ENCODE data around the gene THRB.
A peak's percentile ranks its signal among the peaks of the same experiment; 100 is the strongest.

The THRB gene

DNA sequence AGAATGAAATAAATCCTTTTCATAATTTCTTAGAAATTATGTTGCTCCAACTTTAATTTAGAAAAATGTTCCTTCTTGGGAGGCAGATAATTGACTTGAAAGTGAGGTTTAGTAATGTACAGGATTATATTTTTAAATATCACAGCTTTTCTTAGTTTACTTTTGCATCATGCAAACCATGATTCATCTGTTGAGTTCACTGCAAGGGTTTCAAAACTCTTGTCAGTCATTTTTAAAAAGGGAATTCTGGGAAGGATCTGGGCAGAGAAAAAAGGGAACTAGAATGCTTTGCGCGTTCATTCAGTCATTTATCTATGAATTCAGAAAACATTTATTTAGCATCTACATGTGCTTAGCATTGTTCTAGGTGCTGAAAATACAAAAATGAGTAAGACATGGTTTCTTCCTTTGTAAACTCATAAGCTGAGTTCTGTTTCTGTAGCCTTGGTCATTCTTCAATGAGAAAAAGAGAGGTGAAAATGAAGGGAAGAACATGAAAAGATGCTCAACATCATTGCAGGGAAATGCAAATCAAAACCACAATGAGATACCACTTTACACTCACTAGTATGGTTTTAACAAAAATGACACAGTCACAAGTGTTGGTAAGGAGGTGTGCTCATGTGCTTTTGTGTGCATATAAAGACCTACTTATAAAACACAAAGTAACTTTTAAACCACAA is 340.5 kb downstream of the THRB start:
- DNase-seq (ENCODE audit: low read depth): peak; percentile 35
- H3K4me3 ChIP-seq (ENCODE audit: low read length): no peak overlapping the region
- TF ChIP-seq, protein P1, sequence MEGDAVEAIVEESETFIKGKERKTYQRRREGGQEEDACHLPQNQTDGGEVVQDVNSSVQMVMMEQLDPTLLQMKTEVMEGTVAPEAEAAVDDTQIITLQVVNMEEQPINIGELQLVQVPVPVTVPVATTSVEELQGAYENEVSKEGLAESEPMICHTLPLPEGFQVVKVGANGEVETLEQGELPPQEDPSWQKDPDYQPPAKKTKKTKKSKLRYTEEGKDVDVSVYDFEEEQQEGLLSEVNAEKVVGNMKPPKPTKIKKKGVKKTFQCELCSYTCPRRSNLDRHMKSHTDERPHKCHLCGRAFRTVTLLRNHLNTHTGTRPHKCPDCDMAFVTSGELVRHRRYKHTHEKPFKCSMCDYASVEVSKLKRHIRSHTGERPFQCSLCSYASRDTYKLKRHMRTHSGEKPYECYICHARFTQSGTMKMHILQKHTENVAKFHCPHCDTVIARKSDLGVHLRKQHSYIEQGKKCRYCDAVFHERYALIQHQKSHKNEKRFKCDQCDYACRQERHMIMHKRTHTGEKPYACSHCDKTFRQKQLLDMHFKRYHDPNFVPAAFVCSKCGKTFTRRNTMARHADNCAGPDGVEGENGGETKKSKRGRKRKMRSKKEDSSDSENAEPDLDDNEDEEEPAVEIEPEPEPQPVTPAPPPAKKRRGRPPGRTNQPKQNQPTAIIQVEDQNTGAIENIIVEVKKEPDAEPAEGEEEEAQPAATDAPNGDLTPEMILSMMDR (IDR thresholded peaks at IDR 0.05; ENCODE audit: insufficient read depth, low read depth, low read length, missing control alignments): no peak

- TF ChIP-seq, protein P1 (IDR thresholded peaks at IDR 0.05; ENCODE audit: insufficient read depth, low read depth, low read length, missing control alignments): no peak
- no peak overlapping the region for H3K4me3 ChIP-seq (ENCODE audit: low read length)
- no peak for DNase-seq (ENCODE audit: low read depth)
These were observed 343.1 kb downstream of the THRB start for GRCh38 chr3:24151594-24151993.

- H3K4me3 ChIP-seq (ENCODE audit: low read length): no peak overlapping the region
- peak; percentile 28 for DNase-seq (ENCODE audit: low read depth)
- TF ChIP-seq, protein P1 (IDR thresholded peaks at IDR 0.05; ENCODE audit: insufficient read depth, low read depth, low read length, missing control alignments): peak; percentile 39
These were observed 345.6 kb downstream of the THRB start for GRCh38 chr3:24149032-24149431.

GRCh38 chr3:24145981-24146822 is 348.4 kb downstream of the THRB start:
- peak; percentile 41 for DNase-seq (ENCODE audit: low read depth)
- no peak overlapping the region for H3K4me3 ChIP-seq (ENCODE audit: low read length)
- TF ChIP-seq, protein P1 (IDR thresholded peaks at IDR 0.05; ENCODE audit: insufficient read depth, low read depth, low read length, missing control alignments): no peak

DNA sequence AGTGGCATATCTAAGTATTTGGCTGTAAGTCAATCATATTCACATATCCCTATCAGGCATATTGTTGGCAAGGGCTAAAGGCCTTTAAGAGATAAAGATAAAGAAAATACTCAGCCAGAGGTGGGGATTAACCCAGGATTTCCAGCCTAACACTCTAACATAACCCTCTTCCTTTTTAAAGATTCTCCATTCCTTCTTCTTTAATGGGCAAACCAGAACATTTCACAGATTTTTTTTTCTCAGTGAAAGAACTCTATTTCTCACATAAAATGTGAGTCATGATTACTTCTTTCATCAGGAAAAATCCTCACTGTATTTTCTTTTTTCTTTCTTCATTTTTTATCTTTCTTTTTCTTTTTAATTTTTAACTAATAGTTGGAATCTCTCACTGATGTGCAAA is 349.2 kb downstream of the THRB start:
- no peak for DNase-seq (ENCODE audit: low read depth)
- no peak overlapping the region for H3K4me3 ChIP-seq (ENCODE audit: low read length)
- TF ChIP-seq, protein P1 (IDR thresholded peaks at IDR 0.05; ENCODE audit: insufficient read depth, low read depth, low read length, missing control alignments): no peak

DNA sequence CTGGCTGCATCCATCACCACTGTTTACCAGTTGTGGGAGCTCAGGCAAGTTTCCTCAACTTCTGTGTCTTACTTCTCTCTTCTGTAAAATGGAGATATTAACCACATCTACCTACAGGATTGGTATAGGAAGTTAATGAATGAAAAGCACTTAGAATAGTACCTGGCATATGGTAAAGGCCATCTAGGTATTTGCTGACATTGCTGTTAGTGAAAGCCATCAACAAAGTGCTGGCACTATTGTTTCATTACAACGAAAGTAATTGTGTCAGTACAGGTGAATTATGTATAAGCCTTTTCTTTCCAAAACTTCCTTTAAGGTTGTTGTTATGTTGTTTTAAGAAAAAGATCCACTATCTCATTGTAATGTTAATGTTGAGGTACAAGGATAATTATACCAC is 352.5 kb downstream of the THRB start:
- H3K4me3 ChIP-seq (ENCODE audit: low read length): no peak overlapping the region
- TF ChIP-seq, protein P1 (IDR thresholded peaks at IDR 0.05; ENCODE audit: insufficient read depth, low read depth, low read length, missing control alignments): no peak
- DNase-seq (ENCODE audit: low read depth): no peak
